Activated T-cell treated with anti-CD3 and anti-CD28 coated beads, Interleukin-2, amount 50 U/mL, for 4 hours (primary cell): ENCODE measurements around the gene KCNS1. TPM values are rescaled to one million over a fixed set of nuclear protein-coding genes. Genes with fewer than 3 reads are reported as not detected.

Experiments
- ATAC-seq, 2 donors: fragments of 200-7000 bp; cut with Tn5 transposase; one replicate each; pipeline ENCODE4 v1.10.0; 2021
- DNase-seq: peaks from one replicate; pipeline ENCODE4 v3.0.0-alpha.2; 2020
- H3K27me3 Mint-ChIP-seq: one replicate; pipeline ENCODE4 v1.8.0; 2021; ENCODE audit warnings: low read depth, mixed read lengths
- H3K36me3 Mint-ChIP-seq: one replicate; pipeline ENCODE4 v1.8.0; 2022; ENCODE audit warnings: mixed read lengths; ENCODE audit not compliant: insufficient read depth
- H3K4me1 Mint-ChIP-seq: one replicate; pipeline ENCODE4 v1.8.0; 2021; ENCODE audit warnings: low read depth, mixed read lengths
- H3K4me3 Mint-ChIP-seq: one replicate; pipeline ENCODE4 v1.8.0; 2021; ENCODE audit warnings: mild to moderate bottlenecking, moderate library complexity, mixed read lengths
- H3K9me3 Mint-ChIP-seq: one replicate; pipeline ENCODE4 v1.8.0; 2021; ENCODE audit warnings: mixed read lengths
- total RNA-seq, 3 donors: library from RNA; stranded (reverse); gene quantifications; one replicate each; pipeline ENCODE4 v1.2.1, GENCODE V29; 2021

KCNS1 gene
- total RNA-seq, 3 donors from 2014 or later, result 0.13 to 0.37 (median 0.16) TPM

GRCh38 chr20:45058168-45058850 is 42.6 kb downstream of the KCNS1 start:
- no peaks in the 10 kb centered on the region for H3K27me3 Mint-ChIP-seq
- peaks cover 42% of the 10 kb centered on the region for H3K36me3 Mint-ChIP-seq
- H3K4me1 Mint-ChIP-seq, result peaks cover 75% of the 10 kb centered on the region
- ATAC-seq (no peak), DNase-seq (no peak)
- no peak overlapping the region for H3K4me3 Mint-ChIP-seq
- H3K9me3 Mint-ChIP-seq, result no peaks in the 10 kb centered on the region

- Mint-ChIP-seq H3K36me3 (peaks cover 39% of the 10 kb centered on the region), H3K4me3 (no peak overlapping the region), H3K9me3 (no peaks in the 10 kb centered on the region), H3K27me3 (no peaks in the 10 kb centered on the region), H3K4me1 (peaks cover 82% of the 10 kb centered on the region)
- ATAC-seq (no peak), DNase-seq (no peak)
These were observed 44.3 kb downstream of the KCNS1 start for GRCh38 chr20:45056473-45057173.

GRCh38 chr20:45055056-45055455 is 45.9 kb downstream of the KCNS1 start:
- peaks cover 37% of the 10 kb centered on the region for H3K36me3 Mint-ChIP-seq
- peaks cover 79% of the 10 kb centered on the region for H3K4me1 Mint-ChIP-seq
- peak in 1 of 2 donors; percentile 37 for ATAC-seq
- no peaks in the 10 kb centered on the region for H3K27me3 Mint-ChIP-seq
- H3K4me3 Mint-ChIP-seq, result no peak overlapping the region
- H3K9me3 Mint-ChIP-seq, result no peaks in the 10 kb centered on the region
- DNase-seq, result no peak

GRCh38 chr20:45053430-45054351 is 47.2 kb downstream of the KCNS1 start:
- Mint-ChIP-seq H3K9me3 (no peaks in the 10 kb centered on the region), H3K36me3 (peaks cover 36% of the 10 kb centered on the region), H3K4me3 (no peak overlapping the region), H3K27me3 (no peaks in the 10 kb centered on the region), H3K4me1 (peaks cover 82% of the 10 kb centered on the region)
- ATAC-seq (peak; percentile 21 to 29), DNase-seq (no peak)

- peak; percentile 64 to 72 for ATAC-seq
- Mint-ChIP-seq H3K9me3 (no peaks in the 10 kb centered on the region), H3K36me3 (peaks cover 36% of the 10 kb centered on the region), H3K4me1 (peaks cover 81% of the 10 kb centered on the region), H3K27me3 (no peaks in the 10 kb centered on the region), H3K4me3 (peak overlapping the region; percentile 6)
- DNase-seq, result no peak
These were observed 48.1 kb downstream of the KCNS1 start for GRCh38 chr20:45052698-45053429.

GRCh38 chr20:45051204-45052060 is 49.5 kb downstream of the KCNS1 start:
- H3K9me3 Mint-ChIP-seq, result no peaks in the 10 kb centered on the region
- peaks cover 82% of the 10 kb centered on the region for H3K4me1 Mint-ChIP-seq
- peak in 1 of 2 donors; percentile 24 for ATAC-seq
- no peak for DNase-seq
- H3K4me3 Mint-ChIP-seq, result no peak overlapping the region
- H3K36me3 Mint-ChIP-seq, result peaks cover 30% of the 10 kb centered on the region
- no peaks in the 10 kb centered on the region for H3K27me3 Mint-ChIP-seq

- Mint-ChIP-seq H3K4me3 (peak overlapping the region; percentile 2), H3K9me3 (no peaks in the 10 kb centered on the region), H3K27me3 (no peaks in the 10 kb centered on the region), H3K36me3 (peaks cover 18% of the 10 kb centered on the region), H3K4me1 (peaks cover 74% of the 10 kb centered on the region)
- DNase-seq, result no peak
- peak; percentile 65 to 75 for ATAC-seq
These were observed 50.9 kb downstream of the KCNS1 start for GRCh38 chr20:45049904-45050471.

- H3K4me3 Mint-ChIP-seq, result peak overlapping the region; percentile 2
- no peak for ATAC-seq
- H3K4me1 Mint-ChIP-seq, result peaks cover 72% of the 10 kb centered on the region
- no peaks in the 10 kb centered on the region for H3K27me3 Mint-ChIP-seq
- H3K36me3 Mint-ChIP-seq, result peaks cover 15% of the 10 kb centered on the region
- H3K9me3 Mint-ChIP-seq, result no peaks in the 10 kb centered on the region
- DNase-seq, result no peak
These were observed 51.5 kb downstream of the KCNS1 start for GRCh38 chr20:45049438-45049837.

GRCh38 chr20:45047581-45048119 is 53.3 kb downstream of the KCNS1 start:
- Mint-ChIP-seq H3K4me1 (peaks cover 73% of the 10 kb centered on the region), H3K9me3 (no peaks in the 10 kb centered on the region), H3K36me3 (peaks cover 16% of the 10 kb centered on the region), H3K27me3 (no peaks in the 10 kb centered on the region), H3K4me3 (no peak overlapping the region)
- DNase-seq (no peak), ATAC-seq (no peak)

- peaks cover 31% of the 10 kb centered on the region for H3K36me3 Mint-ChIP-seq
- H3K4me3 Mint-ChIP-seq, result no peak overlapping the region
- no peaks in the 10 kb centered on the region for H3K27me3 Mint-ChIP-seq
- no peak for DNase-seq
- no peaks in the 10 kb centered on the region for H3K9me3 Mint-ChIP-seq
- peaks cover 77% of the 10 kb centered on the region for H3K4me1 Mint-ChIP-seq
- ATAC-seq, result no peak
These were observed 56.3 kb downstream of the KCNS1 start for GRCh38 chr20:45044601-45045000.

GRCh38 chr20:45044084-45044573 is 56.8 kb downstream of the KCNS1 start:
- peaks cover 77% of the 10 kb centered on the region for H3K4me1 Mint-ChIP-seq
- no peak overlapping the region for H3K4me3 Mint-ChIP-seq
- H3K36me3 Mint-ChIP-seq, result peaks cover 30% of the 10 kb centered on the region
- DNase-seq, result peak; percentile 24
- H3K27me3 Mint-ChIP-seq, result no peaks in the 10 kb centered on the region
- ATAC-seq, result peak; percentile 76 to 86
- H3K9me3 Mint-ChIP-seq, result no peaks in the 10 kb centered on the region

- DNase-seq, result no peak
- Mint-ChIP-seq H3K4me3 (no peak overlapping the region), H3K9me3 (no peaks in the 10 kb centered on the region), H3K27me3 (no peaks in the 10 kb centered on the region), H3K4me1 (peaks cover 75% of the 10 kb centered on the region), H3K36me3 (peaks cover 33% of the 10 kb centered on the region)
- no peak for ATAC-seq
These were observed 57.9 kb downstream of the KCNS1 start for GRCh38 chr20:45042978-45043377.
